IMR-90 (cell line): ENCODE data around the gene PTH1R. TPM values are rescaled to one million over a fixed set of nuclear protein-coding genes. Genes with fewer than 3 reads are reported as not detected.

Experiments
- ATAC-seq: fragments of 200-7000 bp; cut with Tn5 transposase; 2 replicates; pipeline ENCODE4 v1.9.1; 2020; ENCODE audit warnings: low read depth, mild to moderate bottlenecking, moderate library complexity
- BruUV-seq: library from RNA; stranded (reverse); fragments of 400-500 nt; replicated peaks from 2 replicates; lab custom pipeline; 2021; lab: Mats Ljungman, UMichigan
- CTCF ChIA-PET: fragments of 300-600 bp; formaldehyde crosslinking; extraction: SDS; loops from one replicate; lab custom pipeline; 2021; ENCODE audit warnings: antibody characterized with exemption; lab: Yijun Ruan, JAX
- POLR2A ChIA-PET: fragments of 300-600 bp; sonication (Branson Sonifier 250); formaldehyde crosslinking; loops from one replicate; lab custom pipeline; 2022; ENCODE audit warnings: antibody characterized with exemption; ENCODE audit not compliant: unreplicated experiment; lab: Charles Lee
- DNase-seq: peaks from one replicate; pipeline ENCODE4 v3.0.0; 2013
- H2AFZ ChIP-seq: replicated peaks from 2 replicates; pipeline ENCODE3; 2013; ENCODE audit warnings: low read length, mild to moderate bottlenecking; ENCODE audit not compliant: poor library complexity
- H2AK5ac ChIP-seq: 2 replicates; pipeline ENCODE4 v1.6.1; 2013; ENCODE audit warnings: low read depth, low read length, inconsistent platforms
- H2AK9ac ChIP-seq: replicated peaks from 2 replicates; pipeline ENCODE3; 2013; ENCODE audit warnings: mild to moderate bottlenecking, low read depth, low read length, moderate library complexity; ENCODE audit not compliant: poor library complexity
- H2BK120ac ChIP-seq: 2 replicates; pipeline ENCODE4 v1.6.1; 2013; ENCODE audit warnings: low read depth, low read length, inconsistent platforms
- H2BK15ac ChIP-seq: 3 replicates; pipeline ENCODE4 v1.6.1; 2013; ENCODE audit warnings: low read depth, low read length, inconsistent platforms
- H2BK20ac ChIP-seq: 2 replicates; pipeline ENCODE4 v1.6.1; 2013; ENCODE audit warnings: low read depth, mild to moderate bottlenecking, inconsistent platforms, low read length, moderate library complexity
- H2BK5ac ChIP-seq: 2 replicates; pipeline ENCODE4 v1.6.1; 2013; ENCODE audit warnings: mild to moderate bottlenecking, low read depth, low read length, inconsistent platforms; ENCODE audit not compliant: poor library complexity, severe bottlenecking
- H3K14ac ChIP-seq: replicated peaks from 2 replicates; pipeline ENCODE4 v1.6.1; 2013; ENCODE audit warnings: low read depth, low read length, inconsistent platforms
- H3K18ac ChIP-seq: 2 replicates; pipeline ENCODE4 v1.6.1; 2013; ENCODE audit warnings: low read depth, low read length, control low read depth
- H3K23ac ChIP-seq: 2 replicates; pipeline ENCODE4 v1.6.1; 2013; ENCODE audit warnings: low read depth, low read length, inconsistent platforms
- H3K27ac ChIP-seq: 2 replicates; pipeline ENCODE4 v1.5.1; 2013; ENCODE audit warnings: mild to moderate bottlenecking, control low read depth, low read length; ENCODE audit not compliant: insufficient read depth
- H3K27me3 ChIP-seq: 2 replicates; pipeline ENCODE4 v1.6.1; 2013; ENCODE audit warnings: low read length; ENCODE audit not compliant: control insufficient read depth, insufficient read depth
- H3K36me3 ChIP-seq: 2 replicates; pipeline ENCODE4 v1.6.1; 2013; ENCODE audit warnings: low read length, mixed read lengths; ENCODE audit not compliant: control insufficient read depth, insufficient read depth
- H3K4ac ChIP-seq: 2 replicates; pipeline ENCODE4 v1.6.1; 2013; ENCODE audit warnings: low read depth, low read length, inconsistent platforms
- H3K4me1 ChIP-seq: 2 replicates; pipeline ENCODE4 v1.6.1; 2013; ENCODE audit warnings: low read length, mixed read lengths; ENCODE audit not compliant: control insufficient read depth, insufficient read depth
- H3K4me2 ChIP-seq: 2 replicates; pipeline ENCODE4 v1.6.1; 2013; ENCODE audit warnings: low read depth, mild to moderate bottlenecking, control low read depth, low read length, moderate library complexity
- H3K4me3 ChIP-seq: 2 replicates; pipeline ENCODE4 v1.5.1; 2013; ENCODE audit warnings: low read depth, mild to moderate bottlenecking, control low read depth, low read length, moderate library complexity; ENCODE audit not compliant: insufficient read depth
- H3K56ac ChIP-seq: 2 replicates; pipeline ENCODE4 v1.6.1; 2013; ENCODE audit warnings: low read length, inconsistent platforms; ENCODE audit not compliant: insufficient read depth; ENCODE audit errors: extremely low read depth
- H3K79me1 ChIP-seq, 2 experiments: 2 replicates each; pipeline ENCODE4 v1.6.1; 2013; ENCODE audit warnings: low read length in 2 of 2, inconsistent platforms in 1 of 2, low read depth in 1 of 2
- H3K9ac ChIP-seq: 2 replicates; pipeline ENCODE4 v1.6.1; 2013; ENCODE audit warnings: low read depth, low read length, control low read depth
- H3K9me1 ChIP-seq: 2 replicates; pipeline ENCODE4 v1.6.1; 2013; ENCODE audit warnings: low read length, inconsistent platforms; ENCODE audit not compliant: insufficient read depth
- H3K9me3 ChIP-seq: 2 replicates; pipeline ENCODE4 v1.6.1; 2013; ENCODE audit warnings: low read length; ENCODE audit not compliant: control insufficient read depth, insufficient read depth
- H4K20me1 ChIP-seq: 2 replicates; pipeline ENCODE4 v1.6.1; 2013; ENCODE audit warnings: low read length, inconsistent platforms; ENCODE audit not compliant: insufficient read depth
- H4K5ac ChIP-seq: 2 replicates; pipeline ENCODE4 v1.6.1; 2013; ENCODE audit warnings: mild to moderate bottlenecking, low read depth, low read length, control low read depth
- H4K8ac ChIP-seq, 2 experiments: 2 replicates each; pipeline ENCODE4 v1.6.1; 2013; ENCODE audit warnings: low read depth in 2 of 2, low read length in 2 of 2, control low read depth in 1 of 2, inconsistent platforms in 1 of 2
- H4K91ac ChIP-seq: 2 replicates; pipeline ENCODE4 v1.6.1; 2013; ENCODE audit warnings: low read depth, low read length, inconsistent platforms; ENCODE audit not compliant: insufficient read depth
- BHLHE40 ChIP-seq: fragments of 150-350 bp; IDR thresholded peaks from 2 replicates; pipeline ENCODE4 v1.6.1; 2016; ENCODE audit warnings: mild to moderate bottlenecking, low read depth, low read length
- CEBPB ChIP-seq: IDR thresholded peaks from 2 replicates; pipeline ENCODE4 v1.6.1; 2012; ENCODE audit warnings: low read depth, low read length, improper control_type of control experiment
- CHD1 ChIP-seq: IDR thresholded peaks from 2 replicates; pipeline ENCODE4 v1.6.1; 2012; ENCODE audit warnings: low read depth, low read length, improper control_type of control experiment
- MAFK ChIP-seq: IDR thresholded peaks from 2 replicates; pipeline ENCODE4 v1.6.1; 2012; ENCODE audit warnings: low read depth, low read length, improper control_type of control experiment
- MXI1 ChIP-seq: IDR thresholded peaks from 2 replicates; pipeline ENCODE4 v1.6.1; 2012; ENCODE audit warnings: low read depth, mild to moderate bottlenecking, low read length, moderate library complexity, borderline replicate concordance
- POLR2A ChIP-seq: IDR thresholded peaks from 2 replicates; pipeline ENCODE4 v1.6.1; 2012; ENCODE audit warnings: mild to moderate bottlenecking, low read depth, low read length
- RAD21 ChIP-seq: IDR thresholded peaks from 2 replicates; pipeline ENCODE4 v1.6.1; 2012; ENCODE audit warnings: low read length, improper control_type of control experiment
- RCOR1 ChIP-seq: IDR thresholded peaks from 2 replicates; pipeline ENCODE4 v1.6.1; 2012; ENCODE audit warnings: mild to moderate bottlenecking, low read length, improper control_type of control experiment; ENCODE audit not compliant: insufficient replicate concordance
- RFX5 ChIP-seq: IDR thresholded peaks from 2 replicates; pipeline ENCODE4 v1.8.0; 2012; ENCODE audit warnings: low read depth, mild to moderate bottlenecking, low read length, moderate library complexity
- WGBS, 2 experiments: methylation state at CpG; one replicate each; pipeline versions ENCODE4 v1.1.5 to v1.1.7; 2013; ENCODE audit warnings: missing lambda C conversion rate in 2 of 2; ENCODE audit not compliant: insufficient read length in 1 of 2; ENCODE audit errors: extremely low coverage in 2 of 2; 5-methylcytosine and 5-hydroxymethylcytosine counted together
- dilution Hi-C: fragments of 300-500 bp; cut with HindIII; formaldehyde crosslinking; loops from one replicate; pipeline ENCODE4 v1.14.3; 2018; ENCODE audit warnings: low sequenced_read_pairs; ENCODE audit not compliant: unreplicated experiment
- in situ Hi-C: fragments of 300-500 bp; cut with MboI; formaldehyde crosslinking; loops from 3 replicates; pipeline ENCODE4 v1.14.3; 2019; ENCODE audit warnings: low sequenced_read_pairs, inconsistent platforms, mixed read lengths
- intact Hi-C: fragments of 100-400 bp; cut with micrococcal nuclease; formaldehyde crosslinking; loops from 2 replicates; pipeline ENCODE4 v1.10.0; 2022
- polyA plus RNA-seq, 3 experiments: library from polyadenylated mRNA; depleted of rRNA; stranded (reverse); fragments of >200 nt; gene quantifications; 2 replicates each; pipeline ENCODE4 v1.2.3, GENCODE V29; 2012; ENCODE audit warnings: low replicate concordance in 1 of 3
- total RNA-seq: library from RNA; depleted of rRNA; stranded (reverse); fragments of >200 nt; gene quantifications from 2 replicates; pipeline ENCODE4 v1.2.3, GENCODE V29; 2012
- TF ChIP-seq, protein P1 (sequence below): conservative IDR thresholded peaks from 2 replicates; pipeline ENCODE4 v1.5.1; 2012; ENCODE audit warnings: mild to moderate bottlenecking, low read depth, low read length, improper control_type of control experiment

The PTH1R gene
- total and polyA plus RNA-seq, 2 of the 4 experiments (the other 2 are of a cell fraction), result 0.15 to 0.18 TPM

DNA sequence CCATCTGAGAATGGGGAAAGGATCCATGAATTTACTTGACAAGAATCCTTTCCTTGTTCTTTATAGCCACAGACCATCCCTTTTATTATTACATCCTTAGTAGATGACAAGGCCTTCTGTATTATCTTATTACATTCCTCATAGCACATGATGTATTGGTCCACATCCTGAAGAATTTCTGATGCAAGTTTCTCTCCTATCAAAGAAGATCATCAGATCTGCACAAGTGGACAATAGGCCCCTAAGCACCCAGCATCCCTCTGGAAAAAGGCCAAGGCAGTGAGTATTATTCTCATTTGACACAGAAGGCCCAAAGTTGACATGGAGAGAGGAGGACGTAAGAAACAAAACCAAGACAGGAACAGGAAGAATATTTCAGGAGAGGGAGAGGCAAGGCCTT is 45.7 kb upstream of the PTH1R start:
- Histone ChIP-seq H4K91ac (no peak overlapping the region), H4K5ac (no peak overlapping the region), H2AK5ac (no peak overlapping the region), H3K4ac (no peak overlapping the region), H3K18ac (no peak overlapping the region), H2BK120ac (no peak overlapping the region), H3K27ac (no peak overlapping the region), H3K9ac (no peak overlapping the region), H2BK20ac (no peak overlapping the region), H3K9me3 (no peaks in the 10 kb centered on the region), H3K4me2 (no peak overlapping the region), H2BK5ac (no peak overlapping the region), H3K4me3 (no peak overlapping the region), H3K4me1 (no peaks in the 10 kb centered on the region), H2AFZ (no peak overlapping the region), H3K23ac (no peak overlapping the region), H2AK9ac (no peak overlapping the region), H2BK15ac (no peak overlapping the region), H3K36me3 (no peaks in the 10 kb centered on the region), H4K20me1 (no peaks in the 10 kb centered on the region), H4K8ac (no peak overlapping the region), H3K27me3 (peaks cover 27% of the 10 kb centered on the region), H3K14ac (no peak overlapping the region), H3K9me1 (no peaks in the 10 kb centered on the region), H3K56ac (no peak overlapping the region), H3K79me1 (no peaks in the 10 kb centered on the region)
- CTCF ChIA-PET, result no interaction called here
- TF ChIP-seq POLR2A, result no peak
- TF ChIP-seq MXI1, result no peak
- TF ChIP-seq, protein P1, sequence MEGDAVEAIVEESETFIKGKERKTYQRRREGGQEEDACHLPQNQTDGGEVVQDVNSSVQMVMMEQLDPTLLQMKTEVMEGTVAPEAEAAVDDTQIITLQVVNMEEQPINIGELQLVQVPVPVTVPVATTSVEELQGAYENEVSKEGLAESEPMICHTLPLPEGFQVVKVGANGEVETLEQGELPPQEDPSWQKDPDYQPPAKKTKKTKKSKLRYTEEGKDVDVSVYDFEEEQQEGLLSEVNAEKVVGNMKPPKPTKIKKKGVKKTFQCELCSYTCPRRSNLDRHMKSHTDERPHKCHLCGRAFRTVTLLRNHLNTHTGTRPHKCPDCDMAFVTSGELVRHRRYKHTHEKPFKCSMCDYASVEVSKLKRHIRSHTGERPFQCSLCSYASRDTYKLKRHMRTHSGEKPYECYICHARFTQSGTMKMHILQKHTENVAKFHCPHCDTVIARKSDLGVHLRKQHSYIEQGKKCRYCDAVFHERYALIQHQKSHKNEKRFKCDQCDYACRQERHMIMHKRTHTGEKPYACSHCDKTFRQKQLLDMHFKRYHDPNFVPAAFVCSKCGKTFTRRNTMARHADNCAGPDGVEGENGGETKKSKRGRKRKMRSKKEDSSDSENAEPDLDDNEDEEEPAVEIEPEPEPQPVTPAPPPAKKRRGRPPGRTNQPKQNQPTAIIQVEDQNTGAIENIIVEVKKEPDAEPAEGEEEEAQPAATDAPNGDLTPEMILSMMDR, result no peak
- no peak for TF ChIP-seq RAD21
- TF ChIP-seq MAFK, result no peak
- no peak for TF ChIP-seq CEBPB
- no peak for TF ChIP-seq BHLHE40
- TF ChIP-seq RCOR1, result no peak
- TF ChIP-seq RFX5, result no peak
- TF ChIP-seq CHD1, result no peak
- ATAC-seq, result no peak
- no CpG with 5 or more reads among the region's 1 CpG for WGBS, 2 experiments
- intact Hi-C loops, result no loop called here
- DNase-seq, result no peak
- no TSS peak for BruUV-seq
- POLR2A ChIA-PET, result no interaction called here
- in situ Hi-C loops, result no loop called here
- dilution Hi-C loops, result no loop called here
